Left lung (tissue), 10 donors: Measurements from ENCODE around the gene JAKMIP1. TPM values are rescaled to one million over a fixed set of nuclear protein-coding genes. Genes with fewer than 3 reads are reported as not detected.
"Not testable (repeated sequence)": the region's sequence is repeated elsewhere in the genome, so short reads cannot be mapped to it uniquely, and the experiment has no call there.

ENCODE experiments used
- ATAC-seq: fragments of 200-7000 bp; cut with Tn5 transposase; one replicate; pipeline ENCODE4 v1.9.1; 2020; ENCODE audit warnings: moderate library complexity
- DNase-seq, 4 donors: peaks; one replicate each; pipeline ENCODE4 v3.0.0-alpha.2; 2013 to 2020
- H3K27ac ChIP-seq, 2 donors: fragments of 200-600 bp; sonication (generic) in 1 of 2; one replicate each; pipeline versions ENCODE4 v1.5.0 to v1.8.0; 2020 to 2021
- H3K27me3 ChIP-seq, 2 donors: fragments of 200-600 bp; sonication (generic) in 1 of 2; one replicate each; pipeline versions ENCODE4 v1.5.0 to v1.8.0; 2020 to 2021
- H3K36me3 ChIP-seq, 2 donors: fragments of 200-600 bp; sonication (generic) in 1 of 2; one replicate each; pipeline versions ENCODE4 v1.5.0 to v1.8.0; 2020 to 2021
- H3K4me1 ChIP-seq, 2 donors: fragments of 200-600 bp; one replicate each; pipeline ENCODE4 v1.8.0; 2021
- H3K4me3 ChIP-seq, 2 donors: fragments of 200-600 bp; sonication (generic) in 1 of 2; one replicate each; pipeline versions ENCODE4 v1.5.0 to v1.8.0; 2020 to 2021; ENCODE audit warnings: mild to moderate bottlenecking in 1 of 2
- H3K9me3 ChIP-seq, 2 donors: fragments of 200-600 bp; sonication (generic) in 1 of 2; one replicate each; pipeline versions ENCODE4 v1.5.0 to v1.8.0; 2020 to 2021
- CTCF ChIP-seq, 2 donors: fragments of 200-600 bp; sonication (generic) in 1 of 2; IDR thresholded peaks; one replicate each; pipeline versions ENCODE4 v1.5.0 to v1.8.0; 2021; ENCODE audit warnings: antibody characterized with exemption in 2 of 2
- intact Hi-C, 2 donors: fragments of 100-400 bp; cut with DNase I; formaldehyde crosslinking; loops; one replicate each; pipeline versions ENCODE4 v1.11.2 to v1.14.2; 2022
- polyA plus RNA-seq, 6 donors: library from polyadenylated mRNA; unstranded; fragments of 120-200 nt; gene quantifications; one replicate each; pipeline ENCODE4 v1.2.1, GENCODE V29; 2013; ENCODE audit not compliant: insufficient read length in 6 of 6
- total RNA-seq, 2 donors: library from RNA; stranded (reverse); fragmentation: NEBNext Ultra II Directional; extraction: Animal tissue kit (Norgen Biotek cat#: 25700); gene quantifications; one replicate each; pipeline ENCODE4 v1.2.1, GENCODE V29; 2021
- donor health status: DM: no; HTN: yes; CAD: no.
- donor health status: DM: no; HTN: no; CAD: no.

Gene JAKMIP1
- total and polyA plus RNA-seq, 8 donors, result 0.13 to 0.79 (median 0.21) TPM; not detected in 1

GRCh38 chr4:5995901-5996623, 204.3 kb downstream of the JAKMIP1 start:
- Histone ChIP-seq H3K4me1 (no peaks in the 10 kb centered on the region), H3K4me3 (no peak overlapping the region), H3K27me3 (peaks cover 0 to 61% of the 10 kb centered on the region in 2 donors), H3K9me3 (no peaks in the 10 kb centered on the region), H3K27ac (no peak overlapping the region), H3K36me3 (no peaks in the 10 kb centered on the region)
- intact Hi-C loops, result no loop called here
- DNase-seq (no peak), ATAC-seq (no peak)
- TF ChIP-seq CTCF (IDR thresholded peaks at IDR 0.05), result no peak

GRCh38 chr4:5993876-5994811, 206.2 kb downstream of the JAKMIP1 start:
- H3K27me3 ChIP-seq, result peaks cover 0 to 55% of the 10 kb centered on the region in 2 donors
- TF ChIP-seq CTCF (IDR thresholded peaks at IDR 0.05), result no peak
- DNase-seq, result peak in 1 of 4 donors; percentile 75
- H3K4me3 ChIP-seq, result no peak overlapping the region
- H3K4me1 ChIP-seq, result no peaks in the 10 kb centered on the region
- H3K27ac ChIP-seq, result no peak overlapping the region
- no peak for ATAC-seq
- H3K9me3 ChIP-seq, result no peaks in the 10 kb centered on the region
- no peaks in the 10 kb centered on the region for H3K36me3 ChIP-seq
- intact Hi-C loops, result no loop called here

- H3K36me3 ChIP-seq, H3K4me3 ChIP-seq, H3K27ac ChIP-seq, intact Hi-C loops, DNase-seq, H3K4me1 ChIP-seq, H3K9me3 ChIP-seq, ATAC-seq: not testable (repeated sequence)
- H3K27me3 ChIP-seq, result peaks cover 0 to 47% of the 10 kb centered on the region in 2 donors
Observed at GRCh38 chr4:5993346-5993745, 207.0 kb downstream of the JAKMIP1 start.

GRCh38 chr4:5992828-5993321, 207.5 kb downstream of the JAKMIP1 start:
- no peak overlapping the region for H3K4me3 ChIP-seq
- intact Hi-C loops, result no loop called here

More at GRCh38 chr4:5992828-5993321, 207.5 kb downstream of the JAKMIP1 start:
- H3K36me3 ChIP-seq, result no peaks in the 10 kb centered on the region
- H3K27ac ChIP-seq, result no peak overlapping the region
- no peaks in the 10 kb centered on the region for H3K9me3 ChIP-seq
- DNase-seq (no peak), ATAC-seq (no peak)
- H3K27me3 ChIP-seq, result peaks cover 0 to 46% of the 10 kb centered on the region in 2 donors
- no peak for TF ChIP-seq CTCF (IDR thresholded peaks at IDR 0.05)
- no peaks in the 10 kb centered on the region for H3K4me1 ChIP-seq
